T47D (cell line): ENCODE measurements around the gene BANK1.
A peak's percentile ranks its signal among the peaks of the same experiment; 100 is the strongest.

Experiments
- DNase-seq, 2 experiments: peaks; one replicate each; pipeline versions ENCODE4 v3.0.0 to v3.0.0-alpha.2; 2011 to 2012; ENCODE audit warnings: low read depth in 1 of 2, low spot score in 1 of 2
- JUND ChIP-seq: IDR thresholded peaks from 2 replicates; pipeline ENCODE4 v1.6.1; 2012; ENCODE audit warnings: low read depth
- in situ Hi-C: cut with HindIII; loops from 2 replicates; pipeline ENCODE4 v1.10.0; 2016; ENCODE audit warnings: low sequenced_read_pairs, low pct_unique_long_range_greater_than_20kb

The BANK1 gene

DNA sequence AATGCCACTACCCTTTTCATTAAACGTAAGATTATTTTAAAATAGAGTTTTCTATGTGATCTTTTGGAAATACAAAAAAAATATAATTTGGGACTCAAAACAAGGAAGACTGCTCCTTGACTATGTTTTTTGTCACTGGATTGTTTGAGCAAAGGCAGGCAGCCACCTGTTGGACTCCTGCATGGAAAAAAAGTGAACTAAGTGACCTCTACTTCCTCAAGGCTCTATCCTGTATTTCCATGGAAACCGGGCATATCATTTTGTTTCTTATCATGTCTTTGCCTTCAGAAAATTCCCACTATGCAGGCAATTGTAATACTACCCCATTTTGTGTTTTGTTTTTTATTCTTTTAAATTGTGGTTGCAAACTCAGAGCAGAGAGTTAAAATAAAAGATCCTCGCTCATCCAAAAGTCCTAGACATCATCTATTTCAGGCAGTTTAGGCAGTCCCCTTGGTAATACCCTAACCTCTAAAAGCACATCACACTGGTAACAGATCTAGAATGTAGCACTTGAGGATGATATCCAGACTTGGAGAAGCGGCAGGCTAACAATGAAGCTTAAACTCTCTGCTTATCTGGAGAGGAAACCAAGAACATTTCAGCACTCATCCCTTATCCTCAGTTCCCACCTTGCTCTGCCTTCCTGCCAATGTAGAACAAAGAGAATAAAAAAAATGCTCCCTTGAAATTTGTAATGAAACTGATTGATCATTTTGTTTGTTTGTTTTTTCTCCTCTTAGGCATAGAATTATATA is 165.7 kb downstream of the BANK1 start:
- in situ Hi-C loops: no loop called here
- DNase-seq: no peak
- TF ChIP-seq JUND: no peak

DNA sequence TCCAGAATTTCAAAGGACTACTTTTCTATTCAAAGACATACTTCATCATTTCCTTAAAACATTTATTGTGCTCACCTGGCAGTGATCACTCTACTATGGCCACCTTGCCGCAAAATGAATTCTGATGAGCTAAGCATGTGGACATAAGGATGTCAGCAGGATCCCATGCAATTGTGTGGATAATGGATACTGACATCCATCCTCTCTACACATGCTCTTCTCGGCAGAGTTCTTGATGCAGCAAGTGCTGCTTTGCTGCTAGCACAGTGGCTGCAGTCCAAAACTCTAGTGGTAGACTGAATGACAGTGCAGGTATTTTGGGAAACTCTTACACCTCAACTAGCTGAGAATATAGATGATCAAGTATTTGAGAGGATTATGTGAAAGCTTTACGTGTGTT is 168.0 kb downstream of the BANK1 start:
- in situ Hi-C loops: no loop called here
- no peak for TF ChIP-seq JUND
- DNase-seq: peak in 1 of 2 experiments; percentile 33

DNA sequence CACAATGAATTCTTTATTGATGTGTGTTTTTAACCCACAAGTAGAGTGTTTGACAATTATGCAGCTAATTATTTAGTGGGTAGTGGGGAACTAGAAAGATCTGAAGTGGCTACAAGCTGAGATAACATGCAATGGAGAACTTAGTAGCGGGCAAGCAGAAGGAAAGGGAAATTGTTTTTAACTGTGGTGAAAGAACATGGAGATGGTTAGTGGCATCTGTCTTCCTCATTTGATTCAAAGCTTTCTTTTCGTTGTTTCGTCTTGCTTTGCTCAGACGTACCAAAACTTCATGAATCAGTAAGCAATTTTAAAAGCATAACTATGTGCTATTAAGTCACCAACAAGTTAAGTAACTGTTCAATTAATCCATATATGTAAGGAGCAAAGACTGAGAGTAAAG is 169.9 kb downstream of the BANK1 start:
- in situ Hi-C loops: no loop called here
- TF ChIP-seq JUND: no peak
- DNase-seq: no peak

DNA sequence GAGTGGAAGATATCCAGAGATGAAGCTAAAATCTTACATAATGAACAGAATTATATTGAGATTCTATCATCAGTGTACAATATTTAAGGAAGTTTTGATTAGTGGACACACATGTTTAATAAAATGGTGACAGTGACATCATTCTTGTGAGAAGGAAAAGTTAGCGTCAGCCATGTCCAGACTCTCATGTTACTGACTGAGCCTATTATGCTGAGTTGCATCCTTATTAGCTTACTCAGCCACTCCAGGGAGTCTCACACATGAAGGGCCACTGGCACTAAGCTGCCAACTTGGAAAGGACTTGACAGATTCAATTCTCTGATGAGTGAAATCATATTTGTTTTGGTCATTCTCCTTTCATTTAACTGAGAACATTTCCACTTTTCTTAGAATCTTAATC is 170.6 kb downstream of the BANK1 start:
- in situ Hi-C loops: no loop called here
- TF ChIP-seq JUND: no peak
- no peak for DNase-seq

DNA sequence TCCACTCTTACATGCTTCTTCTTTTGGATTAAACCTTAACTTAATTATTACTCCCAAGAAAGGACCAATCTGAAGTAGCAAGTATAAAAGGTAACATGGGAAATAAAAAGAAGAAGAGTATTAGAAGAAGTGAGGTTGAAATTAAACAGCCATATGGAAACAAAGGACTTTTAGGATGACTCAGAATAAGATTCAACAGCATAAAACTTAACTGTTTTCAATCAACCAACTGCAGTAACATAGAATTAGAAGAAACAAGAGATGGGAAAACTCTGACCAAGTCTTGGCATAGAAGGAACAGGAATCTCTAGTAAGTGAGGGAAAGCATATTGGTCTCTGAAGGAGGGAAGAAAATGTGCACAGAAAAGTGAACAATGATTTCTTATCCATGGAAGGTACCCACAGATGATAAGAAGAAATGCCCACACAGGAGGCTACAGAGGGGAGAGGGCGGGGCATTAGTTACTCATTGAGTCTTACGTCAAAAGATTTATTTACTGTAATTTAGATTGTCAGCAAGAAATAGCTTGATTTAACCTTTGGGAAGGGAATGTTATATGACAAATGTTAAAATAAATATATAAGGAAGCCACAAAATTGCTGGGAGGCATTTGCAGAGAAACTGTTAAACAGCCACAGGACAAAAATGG is 177.3 kb downstream of the BANK1 start:
- no peak for TF ChIP-seq JUND
- DNase-seq: no peak
- in situ Hi-C loops: no loop called here

DNA sequence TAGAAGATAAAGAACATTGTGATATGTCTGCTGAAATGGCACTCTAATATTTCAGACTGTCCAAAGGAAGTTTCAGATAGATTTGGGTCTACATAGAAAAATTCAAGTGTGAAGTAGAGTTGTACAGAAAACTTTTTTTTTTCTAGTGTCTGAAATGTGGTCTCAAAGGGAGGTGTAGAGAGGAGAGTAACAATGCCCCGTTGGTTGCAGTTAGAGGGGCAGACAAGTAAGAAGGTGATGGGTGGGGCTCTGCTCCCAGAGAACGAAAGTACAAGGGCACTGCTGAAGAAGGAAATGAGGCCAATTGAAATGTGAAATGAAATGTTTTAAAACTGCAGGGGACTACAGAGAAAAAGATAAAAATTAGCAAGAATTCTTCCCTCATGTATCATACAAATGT is 177.8 kb downstream of the BANK1 start:
- TF ChIP-seq JUND: no peak
- DNase-seq: no peak
- in situ Hi-C loops: no loop called here

DNA sequence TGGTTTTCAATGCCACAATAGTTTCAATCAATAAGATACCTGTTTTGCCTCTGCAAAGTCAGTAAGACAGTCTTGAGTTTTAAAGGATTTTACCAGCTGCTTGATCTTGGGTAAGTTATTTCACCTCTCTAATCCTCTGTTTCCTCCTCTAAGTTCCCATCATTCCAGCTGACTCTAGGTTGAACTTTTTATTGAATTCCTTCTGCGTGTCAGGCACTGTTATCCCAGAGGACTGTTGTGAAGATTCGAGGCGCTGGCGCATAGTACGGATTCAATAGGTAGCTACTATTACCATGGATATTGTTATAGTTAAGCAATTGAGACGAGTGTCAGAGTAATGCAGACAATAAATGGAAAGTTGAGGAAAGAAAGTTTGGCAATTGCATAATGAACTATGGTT is 179.4 kb downstream of the BANK1 start:
- in situ Hi-C loops: no loop called here
- no peak for DNase-seq
- no peak for TF ChIP-seq JUND

DNA sequence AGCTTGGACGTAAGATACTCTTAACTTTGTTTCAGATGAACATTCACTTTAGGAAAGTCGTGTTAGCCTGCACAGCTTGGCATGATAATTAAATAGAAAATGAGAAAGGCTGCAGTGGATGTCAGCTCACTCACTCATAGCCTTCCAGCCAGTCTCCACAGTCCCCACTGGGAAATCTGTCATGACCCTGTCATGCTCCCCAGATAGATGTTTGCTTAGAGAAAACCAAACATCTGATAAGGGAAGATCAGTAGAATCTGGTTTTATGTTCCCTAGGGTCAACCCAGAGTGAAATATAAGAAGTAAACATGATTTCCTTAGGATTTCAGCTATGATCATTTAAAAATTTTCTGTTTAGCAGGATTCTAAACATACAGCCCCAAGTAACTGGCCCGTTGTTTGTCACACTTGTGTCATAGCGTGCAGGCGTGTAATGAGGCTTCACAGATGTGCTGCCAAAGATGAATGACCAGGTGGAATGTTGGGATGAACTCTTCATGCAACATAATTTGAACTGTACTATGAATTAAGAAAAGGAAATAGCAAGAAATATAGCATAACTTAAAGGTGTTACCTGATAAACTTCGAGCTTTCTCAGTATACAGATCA is 180.1 kb downstream of the BANK1 start:
- no peak for TF ChIP-seq JUND
- in situ Hi-C loops: no loop called here
- DNase-seq: no peak

DNA sequence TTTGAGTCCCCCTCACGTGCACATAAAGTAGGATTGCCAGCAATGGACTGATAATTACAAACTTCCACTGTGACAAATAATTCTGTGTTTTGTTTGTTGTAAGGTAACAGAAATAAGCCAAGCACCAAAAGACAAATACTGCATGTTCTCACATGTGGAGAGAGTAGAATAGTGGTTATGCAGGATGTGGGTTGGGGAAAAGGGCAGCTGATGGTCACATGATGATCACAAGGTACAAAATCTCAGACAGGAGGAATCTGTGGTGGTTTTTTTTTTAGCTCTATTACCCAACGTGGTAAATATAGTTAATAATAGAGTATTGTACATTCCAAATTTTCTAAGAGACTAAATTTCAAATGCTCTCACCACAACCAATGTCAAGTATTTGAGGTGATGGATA is 182.3 kb downstream of the BANK1 start:
- TF ChIP-seq JUND: no peak
- in situ Hi-C loops: no loop called here
- no peak for DNase-seq

DNA sequence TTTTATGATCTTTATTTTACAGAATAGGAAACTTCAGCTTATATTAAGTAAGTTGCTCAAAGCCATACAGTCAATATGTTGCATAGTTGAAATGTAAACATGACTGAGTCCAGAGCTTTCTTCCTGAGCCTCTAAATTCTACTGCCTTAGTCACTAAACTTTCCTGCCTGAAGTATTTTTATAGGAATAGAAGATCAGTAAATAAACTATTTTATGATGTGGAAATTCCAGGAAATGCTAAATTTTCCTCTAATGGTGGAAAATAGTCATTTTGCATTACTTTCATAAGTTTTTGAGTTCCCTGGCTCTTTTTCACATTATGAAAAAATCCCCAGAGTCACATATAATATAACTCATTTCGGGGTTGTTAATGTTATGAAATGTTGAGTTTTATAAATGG is 182.8 kb downstream of the BANK1 start:
- TF ChIP-seq JUND: no peak
- in situ Hi-C loops: no loop called here
- no peak for DNase-seq

DNA sequence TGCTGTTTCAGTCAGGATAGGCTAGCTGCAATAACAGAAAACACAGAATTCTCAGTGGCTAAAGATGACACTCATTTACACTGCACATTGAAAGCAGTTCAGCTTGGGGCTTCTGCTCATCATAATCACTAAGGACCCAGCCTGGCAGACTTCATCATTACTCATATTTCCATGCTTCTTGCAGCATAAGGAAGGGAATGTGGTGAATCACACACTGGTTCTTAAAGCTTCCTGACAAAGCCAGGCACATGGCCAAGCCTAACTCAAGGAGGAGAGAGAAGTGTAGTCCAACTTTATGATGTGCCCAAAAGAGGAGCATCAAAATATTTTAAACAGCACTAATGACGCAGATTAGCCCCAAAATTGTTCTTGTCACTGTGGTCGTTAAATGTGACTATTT is 186.5 kb downstream of the BANK1 start:
- no peak for TF ChIP-seq JUND
- in situ Hi-C loops: no loop called here

DNA sequence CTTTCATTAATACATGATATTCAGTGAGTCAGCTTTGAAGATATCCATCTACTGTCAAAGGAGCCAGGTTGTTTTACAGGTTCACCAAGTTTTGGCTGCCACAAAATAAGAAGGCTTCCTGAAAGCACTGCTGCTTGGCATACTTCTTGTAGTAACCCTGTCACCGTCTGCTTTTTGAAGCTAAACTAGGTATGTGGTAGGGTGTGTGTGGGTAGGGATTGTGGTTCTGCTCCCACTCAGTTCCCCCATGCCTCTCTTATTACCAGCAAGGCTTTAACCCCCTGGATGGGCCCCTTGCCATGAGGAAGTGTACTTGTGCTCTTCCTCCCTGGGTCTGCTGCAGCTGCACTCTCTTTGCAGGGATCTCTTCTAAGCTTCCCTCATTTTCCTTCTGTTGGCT is 191.2 kb downstream of the BANK1 start:
- DNase-seq: peak; percentile 7 to 92
- in situ Hi-C loops: no loop called here

More for the DNA sequence above, 186.5 kb downstream of the BANK1 start:
- DNase-seq: peak in 1 of 2 experiments; percentile 49

DNA sequence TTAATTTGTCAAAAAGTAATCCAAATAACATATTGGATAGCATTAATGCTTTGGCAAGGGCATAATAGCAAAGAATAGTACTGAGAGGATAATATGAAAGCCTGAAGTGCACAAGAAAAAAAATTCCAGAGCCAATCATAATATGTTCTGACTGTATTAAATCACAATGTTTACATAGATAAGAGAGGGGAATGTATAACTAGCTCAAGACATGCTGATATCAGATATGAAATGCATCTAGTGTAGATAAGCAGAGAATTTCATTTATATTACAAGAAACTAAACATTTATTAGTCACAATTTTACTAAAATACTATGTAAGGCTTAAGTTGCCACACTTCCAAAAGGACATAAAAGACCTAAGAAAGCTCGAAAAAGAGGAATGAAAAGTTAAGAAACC is 193.3 kb downstream of the BANK1 start:
- in situ Hi-C loops: no loop called here
- TF ChIP-seq JUND: no peak
- no peak for DNase-seq

More for the DNA sequence above, 191.2 kb downstream of the BANK1 start:
- TF ChIP-seq JUND: no peak
